ENCODE measurements around the gene MIPEP. TPM values are rescaled to one million over a fixed set of nuclear protein-coding genes. Genes with fewer than 3 reads are reported as not detected.

The MIPEP gene
- total RNA-seq, 1 donor from 2014 or later, result 9.2 TPM

- intact Hi-C loops (cut with micrococcal nuclease), result no loop called here
Measured at GRCh38 chr13:23811366-23812062, 77.7 kb downstream of the MIPEP start.

- intact Hi-C loops (cut with micrococcal nuclease), result no loop called here
Measured at GRCh38 chr13:23810685-23811240, 78.4 kb downstream of the MIPEP start.

GRCh38 chr13:23808803-23809202, 80.4 kb downstream of the MIPEP start:
- intact Hi-C loops (cut with micrococcal nuclease), result no loop called here

GRCh38 chr13:23806874-23807526, 82.2 kb downstream of the MIPEP start:
- intact Hi-C loops (cut with micrococcal nuclease), result no loop called here

GRCh38 chr13:23805821-23806220, 83.4 kb downstream of the MIPEP start:
- intact Hi-C loops (cut with micrococcal nuclease), result no loop called here

- intact Hi-C loops (cut with micrococcal nuclease), result no loop called here
Measured at GRCh38 chr13:23805122-23805521, 84.1 kb downstream of the MIPEP start.

- intact Hi-C loops (cut with micrococcal nuclease), result no loop called here
Measured at GRCh38 chr13:23804166-23804565, 85.0 kb downstream of the MIPEP start.

- intact Hi-C loops (cut with micrococcal nuclease), result no loop called here
Measured at GRCh38 chr13:23801141-23801540, 88.1 kb downstream of the MIPEP start.

GRCh38 chr13:23799945-23800344, 89.3 kb downstream of the MIPEP start:
- intact Hi-C loops (cut with micrococcal nuclease), result no loop called here

GRCh38 chr13:23797276-23797903, 91.8 kb downstream of the MIPEP start:
- intact Hi-C loops (cut with micrococcal nuclease), result no loop called here

- intact Hi-C loops (cut with micrococcal nuclease), result no loop called here
Measured at GRCh38 chr13:23796551-23796950, 92.6 kb downstream of the MIPEP start.

- intact Hi-C loops (cut with micrococcal nuclease), result no loop called here
Measured at GRCh38 chr13:23794267-23795161, 94.7 kb downstream of the MIPEP start.

GRCh38 chr13:23793711-23794110, 95.5 kb downstream of the MIPEP start:
- intact Hi-C loops (cut with micrococcal nuclease), result no loop called here

- intact Hi-C loops (cut with micrococcal nuclease), result no loop called here
Measured at GRCh38 chr13:23792680-23793079, 96.5 kb downstream of the MIPEP start.

GRCh38 chr13:23790577-23791170, 98.5 kb downstream of the MIPEP start:
- intact Hi-C loops (cut with micrococcal nuclease), result no loop called here

GRCh38 chr13:23789576-23790346, 99.4 kb downstream of the MIPEP start:
- intact Hi-C loops (cut with micrococcal nuclease), result no loop called here

GRCh38 chr13:23788459-23788858, 100.7 kb downstream of the MIPEP start:
- intact Hi-C loops (cut with micrococcal nuclease), result no loop called here

GRCh38 chr13:23787464-23787863, 101.7 kb downstream of the MIPEP start:
- intact Hi-C loops (cut with micrococcal nuclease), result no loop called here

- intact Hi-C loops (cut with micrococcal nuclease), result no loop called here
Measured at GRCh38 chr13:23786607-23787006, 102.6 kb downstream of the MIPEP start.

GRCh38 chr13:23778879-23779278, 110.3 kb downstream of the MIPEP start:
- intact Hi-C loops (cut with micrococcal nuclease), result no loop called here
